ENCODE measurements around the gene FFAR4.

DNA sequence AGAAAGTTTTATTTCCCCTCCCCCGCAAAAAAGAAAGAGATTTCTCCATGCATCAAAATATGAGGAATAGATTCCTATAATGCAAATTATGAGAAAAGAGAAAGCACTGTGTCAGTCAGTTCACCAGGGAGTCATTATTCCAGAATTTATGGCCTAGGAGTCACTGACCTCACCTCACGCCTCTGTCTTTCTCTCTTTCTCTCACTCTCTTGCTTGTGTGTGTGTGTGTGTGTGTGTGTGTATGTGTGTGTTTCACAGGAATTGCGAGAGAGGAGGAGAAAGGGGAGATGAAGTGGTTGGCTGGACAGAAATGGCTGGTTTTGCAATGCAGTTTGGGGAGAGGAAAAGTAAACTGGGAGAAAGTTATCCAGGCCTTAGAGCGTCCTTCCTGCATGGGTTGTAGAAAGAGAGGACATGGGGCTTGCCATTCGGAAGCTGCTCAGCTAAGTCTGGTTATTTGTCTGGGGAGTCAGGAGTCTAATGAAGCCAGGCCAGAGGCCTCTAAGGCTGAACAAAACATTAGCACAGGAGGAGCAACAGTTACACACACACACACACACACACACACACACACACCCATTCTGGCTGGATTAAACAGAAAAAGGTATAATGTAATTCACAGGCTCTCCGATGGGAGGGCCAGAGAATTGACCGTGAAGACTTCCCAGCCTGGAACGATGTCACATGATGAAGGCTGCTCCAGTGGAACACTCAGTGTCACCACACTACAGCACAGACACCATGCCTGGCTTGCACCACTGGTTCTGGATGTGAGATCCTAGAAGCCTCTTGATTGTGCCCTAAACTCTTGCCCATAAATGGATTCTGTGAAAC, 12.8 kb upstream of the FFAR4 start:
- TF ChIP-seq, protein P1, sequence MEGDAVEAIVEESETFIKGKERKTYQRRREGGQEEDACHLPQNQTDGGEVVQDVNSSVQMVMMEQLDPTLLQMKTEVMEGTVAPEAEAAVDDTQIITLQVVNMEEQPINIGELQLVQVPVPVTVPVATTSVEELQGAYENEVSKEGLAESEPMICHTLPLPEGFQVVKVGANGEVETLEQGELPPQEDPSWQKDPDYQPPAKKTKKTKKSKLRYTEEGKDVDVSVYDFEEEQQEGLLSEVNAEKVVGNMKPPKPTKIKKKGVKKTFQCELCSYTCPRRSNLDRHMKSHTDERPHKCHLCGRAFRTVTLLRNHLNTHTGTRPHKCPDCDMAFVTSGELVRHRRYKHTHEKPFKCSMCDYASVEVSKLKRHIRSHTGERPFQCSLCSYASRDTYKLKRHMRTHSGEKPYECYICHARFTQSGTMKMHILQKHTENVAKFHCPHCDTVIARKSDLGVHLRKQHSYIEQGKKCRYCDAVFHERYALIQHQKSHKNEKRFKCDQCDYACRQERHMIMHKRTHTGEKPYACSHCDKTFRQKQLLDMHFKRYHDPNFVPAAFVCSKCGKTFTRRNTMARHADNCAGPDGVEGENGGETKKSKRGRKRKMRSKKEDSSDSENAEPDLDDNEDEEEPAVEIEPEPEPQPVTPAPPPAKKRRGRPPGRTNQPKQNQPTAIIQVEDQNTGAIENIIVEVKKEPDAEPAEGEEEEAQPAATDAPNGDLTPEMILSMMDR (IDR thresholded peaks at IDR 0.05), result no peak
- TF ChIP-seq POLR2A (IDR thresholded peaks at IDR 0.05), result no peak
